HG03280 (cell line): ENCODE measurements around the gene CHN2.
"Not testable (repeated sequence)": the region's sequence is repeated elsewhere in the genome, so short reads cannot be mapped to it uniquely, and the experiment has no call there.

Experiments
- ATAC-seq: cut with Tn5 transposase; IDR thresholded peaks from one replicate; pipeline ENCODE4 v1.9.1; 2021; ENCODE audit warnings: mild to moderate bottlenecking, moderate library complexity; ENCODE audit not compliant: unreplicated experiment

Gene CHN2

DNA sequence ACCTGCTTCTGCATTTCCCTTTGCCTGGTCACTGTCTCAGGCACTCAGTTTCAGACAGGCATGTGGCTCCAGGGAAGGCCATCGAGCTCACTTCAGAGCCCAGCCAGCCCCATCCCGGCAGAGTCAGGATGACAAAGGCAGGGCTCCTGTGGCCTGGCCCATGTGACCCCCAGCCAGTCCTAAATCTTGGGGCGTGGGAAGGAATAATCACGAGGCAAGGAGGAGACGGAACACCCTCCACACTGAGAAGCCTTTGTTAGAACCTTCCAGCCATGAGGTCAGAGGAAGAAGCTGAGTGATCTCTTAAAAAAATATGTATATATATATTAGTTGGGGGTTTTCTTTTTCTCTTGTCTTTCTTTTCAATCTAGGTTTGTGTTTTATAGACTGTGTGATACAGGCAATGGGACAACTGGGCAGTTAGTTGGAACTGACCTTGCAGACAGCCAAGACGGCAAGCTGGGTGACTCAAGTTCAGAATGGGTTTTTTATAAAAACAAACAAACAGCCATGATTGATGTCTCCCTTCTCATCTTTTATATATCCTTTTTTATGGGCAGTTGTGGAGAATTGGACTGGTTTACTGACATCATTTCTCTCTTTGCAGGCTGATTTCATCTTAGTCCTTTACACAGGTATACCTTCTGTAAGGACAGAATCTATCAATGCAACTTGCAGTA, 60.8 kb downstream of the CHN2 start:
- ATAC-seq, result no peak

DNA sequence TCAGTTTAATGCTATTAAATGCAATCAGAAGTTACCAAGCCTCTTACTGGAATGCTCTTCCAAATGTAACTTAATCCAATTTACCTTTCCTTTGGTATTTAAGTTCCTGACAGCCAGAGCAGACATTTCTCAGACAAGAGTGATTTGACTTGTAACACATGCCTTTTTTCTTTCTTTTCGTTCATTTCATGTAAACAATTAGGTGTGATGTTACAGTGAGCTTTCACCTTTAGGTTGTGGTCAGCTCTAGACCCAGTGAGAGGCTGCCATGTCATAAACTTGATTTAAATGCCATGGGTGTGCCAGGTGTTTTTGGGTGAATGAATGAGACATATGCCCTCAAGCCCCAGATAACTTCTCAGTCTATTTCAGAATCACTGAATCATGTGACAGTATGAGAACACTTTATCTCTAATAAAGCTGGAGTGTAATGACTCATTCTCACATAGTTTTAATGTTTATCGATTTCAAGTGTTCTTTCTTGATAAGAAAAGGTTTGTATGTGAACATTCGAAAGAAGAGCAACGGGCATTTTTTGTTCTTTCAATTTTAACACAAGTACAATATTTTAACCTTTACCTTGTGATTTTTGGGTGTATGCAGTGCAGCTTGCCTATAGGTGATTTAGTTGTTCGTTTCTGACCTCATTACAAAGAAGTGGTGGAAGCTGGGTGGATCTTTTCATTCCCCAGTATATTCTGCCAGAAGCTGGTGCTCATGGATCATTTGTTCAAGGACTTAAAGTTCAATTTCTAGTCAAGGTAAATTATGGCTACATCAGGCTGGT, 61.5 kb downstream of the CHN2 start:
- no peak for ATAC-seq

DNA sequence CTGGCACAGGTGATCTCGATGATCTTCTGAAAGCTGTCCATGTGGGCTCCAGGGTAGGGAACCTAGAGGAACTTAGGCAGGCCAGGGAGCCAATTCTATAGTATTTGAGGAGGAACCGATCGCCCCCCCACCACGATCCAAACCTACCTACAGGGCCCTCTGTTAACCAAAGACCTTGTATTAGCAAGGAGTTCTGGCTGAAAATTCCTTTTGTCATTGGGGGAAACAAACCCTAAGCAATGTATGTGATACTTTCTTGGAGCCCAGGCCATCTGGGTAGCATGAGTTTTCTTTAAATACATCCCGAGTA, 62.1 kb downstream of the CHN2 start:
- no peak for ATAC-seq

DNA sequence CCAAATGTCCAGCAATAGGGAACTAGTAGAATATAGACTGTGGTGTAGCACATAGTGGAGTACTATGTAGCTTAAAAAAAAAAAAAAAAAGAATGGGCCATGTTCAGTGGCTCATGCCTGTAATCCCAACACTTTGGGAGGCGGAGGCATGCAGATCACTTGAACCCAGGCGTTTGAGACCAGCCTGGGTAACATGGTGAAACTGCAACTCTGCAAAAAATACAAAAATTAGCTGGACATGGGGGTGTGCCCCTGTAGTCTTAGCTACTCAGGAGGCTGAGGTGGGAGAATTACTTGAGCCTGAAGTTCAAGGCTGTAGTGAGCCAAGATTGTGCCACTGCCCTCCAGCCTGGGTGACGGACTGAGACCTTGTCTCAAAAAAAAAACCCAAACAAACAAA, 64.4 kb downstream of the CHN2 start:
- ATAC-seq, result no peak

DNA sequence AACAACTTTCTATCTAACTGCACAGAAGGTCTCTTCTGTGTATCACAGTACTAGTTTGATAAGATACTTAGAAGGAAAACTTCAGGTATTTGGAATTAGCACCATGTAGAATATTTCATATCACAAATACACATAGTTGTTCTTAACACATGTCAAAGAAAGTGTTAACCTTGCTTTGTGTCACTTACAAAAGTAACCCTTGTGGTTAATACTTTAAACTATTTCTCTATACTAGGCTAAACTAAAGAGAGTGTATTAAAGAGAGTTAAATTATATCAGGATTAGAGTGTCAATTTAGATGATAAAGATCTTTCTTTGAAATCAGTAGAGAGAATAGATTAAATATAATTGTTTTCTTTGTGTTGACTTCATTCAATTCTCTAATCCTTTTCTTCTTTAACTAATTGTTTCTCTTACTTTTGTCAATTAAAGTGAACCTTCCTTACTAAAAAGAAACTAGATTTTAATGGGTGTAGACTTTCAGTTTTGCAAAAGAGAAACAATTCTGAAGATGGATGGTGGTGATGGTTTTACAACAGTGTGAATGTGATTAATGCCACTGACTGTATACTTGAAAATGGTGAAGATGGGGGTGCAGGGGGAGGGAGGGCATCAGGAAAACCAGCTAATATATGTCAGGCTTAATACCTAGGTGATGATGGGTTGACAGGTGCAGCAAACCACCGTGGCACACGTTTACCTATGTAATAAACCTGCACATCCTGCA, 67.8 kb downstream of the CHN2 start:
- ATAC-seq, result no peak

DNA sequence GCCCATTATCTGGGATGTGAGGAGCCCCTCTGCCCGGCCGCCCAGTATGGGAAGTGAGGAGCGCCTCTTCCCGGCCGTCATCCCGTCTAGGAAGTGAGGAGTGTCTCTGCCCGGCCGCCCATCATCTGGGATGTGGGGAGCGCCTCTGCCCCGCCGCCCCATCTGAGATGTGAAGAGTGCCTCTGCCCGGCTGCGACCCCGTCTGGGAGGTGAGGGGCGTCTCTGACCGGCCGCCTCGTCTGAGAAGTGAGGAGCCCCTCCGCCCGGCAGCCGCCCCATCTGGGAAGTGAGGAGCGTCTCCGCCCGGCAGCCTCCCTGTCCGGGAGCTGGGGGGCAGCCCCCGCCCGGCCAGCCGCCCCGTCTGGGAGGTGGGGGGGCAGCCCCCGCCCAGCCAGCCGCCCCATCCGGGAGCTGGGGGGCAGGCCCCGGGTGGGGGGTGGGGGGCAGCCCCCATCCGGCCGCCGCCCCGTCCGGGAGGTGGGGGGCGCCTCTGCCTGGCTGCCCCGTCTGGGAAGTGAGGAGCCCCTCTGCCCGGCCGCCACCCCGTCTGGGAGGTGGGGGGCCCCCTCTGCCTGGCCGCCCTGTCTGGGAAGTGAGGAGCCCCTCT, 69.1 kb downstream of the CHN2 start:
- not testable (repeated sequence) for ATAC-seq

DNA sequence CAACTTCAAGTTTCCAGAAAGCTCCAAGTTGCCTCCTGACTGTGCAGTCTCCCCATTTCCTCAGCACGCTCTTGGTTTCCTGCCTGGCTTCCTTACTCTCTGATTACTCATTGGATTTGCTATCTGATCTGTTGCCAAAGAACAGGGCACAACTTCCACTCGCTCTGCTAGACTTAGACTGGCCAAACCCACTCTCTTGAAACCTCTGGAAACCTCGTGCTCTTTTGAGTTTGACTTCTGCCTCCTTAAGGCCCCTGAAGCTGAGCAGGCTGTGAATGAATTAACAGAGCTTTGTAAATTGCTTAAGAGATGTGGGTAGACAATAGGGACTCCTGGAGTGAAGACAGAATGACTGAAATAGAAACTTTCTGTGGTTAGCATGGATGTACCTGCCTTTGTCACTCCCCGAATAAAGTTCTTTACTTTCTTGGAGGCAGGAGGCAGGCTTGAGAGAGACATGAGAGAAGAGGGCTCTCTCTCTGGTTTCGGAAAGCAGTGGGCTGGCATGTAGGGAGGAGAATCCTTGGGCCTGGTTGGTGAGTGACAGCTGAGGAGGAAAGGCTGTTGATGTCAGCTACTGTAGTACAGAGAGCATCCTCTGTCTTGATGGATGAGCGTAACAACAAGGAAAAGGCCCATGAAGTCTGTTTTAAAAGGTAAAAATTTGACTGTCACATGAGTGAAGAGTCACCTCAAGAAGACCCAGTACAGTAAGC, 70.8 kb downstream of the CHN2 start:
- ATAC-seq, result no peak

DNA sequence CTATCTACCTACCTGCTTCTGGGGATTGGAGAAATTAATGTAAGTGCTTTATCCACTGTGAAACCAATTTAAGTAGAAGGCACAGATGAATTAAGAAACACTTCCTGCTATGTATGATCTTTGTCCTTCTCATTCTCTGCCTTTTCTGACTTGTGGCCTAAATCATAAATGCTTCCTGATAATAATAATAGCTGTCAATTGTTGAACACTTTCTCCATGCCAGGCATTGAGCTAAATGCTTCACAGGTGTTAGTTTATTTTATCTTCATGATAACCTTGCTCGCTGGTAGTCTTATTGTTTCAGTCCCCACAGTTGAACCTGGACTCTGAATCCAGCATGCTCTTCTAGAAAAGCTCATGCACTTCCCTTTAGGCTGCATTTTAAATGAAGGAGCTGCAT, 75.4 kb downstream of the CHN2 start:
- no peak for ATAC-seq

DNA sequence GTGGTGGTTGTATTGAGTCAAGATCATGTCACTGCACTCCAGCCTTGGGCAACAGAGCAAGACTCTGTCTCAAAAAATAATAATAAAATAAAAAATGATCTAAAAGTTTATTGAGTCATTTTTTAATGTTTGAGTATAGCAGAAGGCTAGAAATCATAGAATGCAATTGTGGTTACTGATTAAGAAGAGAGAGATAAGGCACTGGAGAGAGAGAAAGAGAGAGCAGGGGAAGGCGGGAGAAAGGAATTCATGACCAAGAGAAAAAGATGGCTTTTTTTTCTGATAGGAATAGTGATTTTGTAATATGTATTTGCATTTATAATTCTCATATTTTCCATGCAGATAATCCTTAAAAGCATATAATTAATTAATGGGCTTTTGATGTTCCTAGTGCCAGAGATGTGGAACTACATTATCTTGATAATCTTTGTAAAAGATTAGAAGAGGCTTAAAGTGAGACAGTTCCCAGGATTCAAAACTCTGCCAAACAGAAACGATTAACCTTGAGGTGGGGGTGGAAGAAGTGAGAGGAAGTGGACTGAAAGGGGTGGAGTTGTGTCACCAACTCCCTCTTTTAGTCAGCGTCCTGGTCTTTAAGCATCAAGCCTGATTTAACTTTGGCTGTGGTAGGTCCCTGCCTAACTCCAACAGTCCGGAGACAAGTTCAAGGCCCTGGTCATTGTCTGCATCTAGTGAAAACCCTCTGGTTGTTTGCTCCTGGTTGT, 76.2 kb downstream of the CHN2 start:
- ATAC-seq, result no peak

DNA sequence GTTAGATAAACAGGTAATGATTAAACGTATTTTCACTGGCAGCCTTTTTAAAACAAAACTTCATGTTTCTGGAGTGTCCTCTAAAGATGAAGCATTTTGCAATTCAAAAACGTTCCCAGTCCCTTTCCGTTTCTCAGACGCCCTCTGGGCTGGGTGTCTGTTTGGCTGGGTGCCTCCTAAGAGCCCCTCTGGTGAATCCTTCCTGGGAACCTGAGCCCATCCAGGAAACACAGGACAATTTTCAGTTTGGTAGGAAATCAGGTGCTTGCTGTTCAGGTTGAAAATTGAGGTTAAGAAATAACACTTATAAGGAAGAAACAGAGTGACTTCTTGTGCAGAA, 76.7 kb downstream of the CHN2 start:
- no peak for ATAC-seq

DNA sequence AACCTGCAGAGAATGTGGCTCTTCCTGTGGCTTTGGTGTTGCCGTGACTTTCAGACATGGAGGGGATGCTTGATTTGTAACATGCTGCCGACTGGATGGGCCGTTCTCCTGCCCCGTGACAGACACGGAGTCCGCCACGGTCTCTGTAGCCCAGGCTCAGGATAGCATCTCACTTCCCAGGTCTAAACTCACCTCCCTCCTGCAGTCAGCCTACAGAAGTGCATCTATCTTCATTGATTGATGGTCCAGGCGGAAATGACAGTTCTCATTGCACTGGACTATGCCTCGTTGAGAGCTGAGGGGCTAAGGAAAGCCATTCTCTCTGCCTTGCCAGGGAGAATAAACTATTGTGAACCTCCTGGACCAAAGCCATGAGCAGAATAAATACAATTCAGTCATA, 77.5 kb downstream of the CHN2 start:
- no peak for ATAC-seq

DNA sequence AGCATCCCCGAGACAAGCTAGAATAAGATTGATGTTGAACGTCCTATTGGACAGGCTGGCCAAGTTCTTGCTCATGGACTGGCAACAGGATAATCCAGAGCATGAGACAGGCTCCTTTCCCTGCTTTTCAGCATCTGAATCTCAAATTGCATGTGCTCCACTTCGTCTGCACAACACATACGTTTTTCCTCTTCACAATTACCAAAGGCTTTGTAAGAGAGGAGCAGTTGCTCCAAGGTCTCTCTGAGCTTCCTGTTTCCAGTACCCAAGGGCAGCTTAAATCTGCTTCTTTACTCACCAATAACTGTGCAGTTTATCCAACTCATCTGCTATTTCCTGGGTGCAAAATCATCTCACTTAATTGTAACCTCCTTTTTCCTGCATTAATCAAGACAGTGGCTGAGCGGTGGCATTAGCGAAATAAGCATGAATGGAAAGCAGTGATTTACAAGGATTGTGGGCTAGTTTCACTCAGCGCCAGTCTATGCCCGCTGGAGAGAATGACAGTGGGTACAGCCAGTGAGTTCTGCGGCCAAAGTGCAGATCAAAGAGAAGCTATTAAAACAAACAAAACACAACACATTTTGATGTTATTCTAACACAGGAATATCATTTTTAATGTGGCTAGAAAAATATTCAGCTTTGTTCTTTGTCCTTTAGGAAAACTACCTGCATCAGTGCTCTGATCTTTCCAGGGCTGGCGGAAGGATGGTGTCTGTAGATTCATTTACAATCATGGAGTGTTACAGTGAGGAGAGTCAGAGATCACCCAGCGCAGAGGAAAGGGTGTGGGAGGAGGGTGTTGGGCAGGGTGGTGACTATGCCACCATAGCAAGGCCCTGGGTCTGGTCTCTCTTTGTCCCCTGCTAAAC, 79.8 kb downstream of the CHN2 start:
- no peak for ATAC-seq

DNA sequence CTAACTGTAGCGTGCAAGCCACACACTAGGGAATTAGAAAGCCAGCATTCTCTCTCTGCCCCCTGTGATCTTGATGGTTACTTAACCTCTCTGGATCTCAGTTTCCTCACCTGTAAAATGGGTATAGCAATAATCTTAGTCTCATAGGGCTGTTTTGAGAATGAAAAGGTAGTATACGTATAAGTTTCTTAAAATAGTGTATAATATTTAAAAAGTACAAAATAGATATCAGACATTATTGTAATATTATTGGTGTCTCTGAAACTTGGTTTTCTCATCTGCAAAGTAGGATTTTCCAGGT, 80.4 kb downstream of the CHN2 start:
- no peak for ATAC-seq

DNA sequence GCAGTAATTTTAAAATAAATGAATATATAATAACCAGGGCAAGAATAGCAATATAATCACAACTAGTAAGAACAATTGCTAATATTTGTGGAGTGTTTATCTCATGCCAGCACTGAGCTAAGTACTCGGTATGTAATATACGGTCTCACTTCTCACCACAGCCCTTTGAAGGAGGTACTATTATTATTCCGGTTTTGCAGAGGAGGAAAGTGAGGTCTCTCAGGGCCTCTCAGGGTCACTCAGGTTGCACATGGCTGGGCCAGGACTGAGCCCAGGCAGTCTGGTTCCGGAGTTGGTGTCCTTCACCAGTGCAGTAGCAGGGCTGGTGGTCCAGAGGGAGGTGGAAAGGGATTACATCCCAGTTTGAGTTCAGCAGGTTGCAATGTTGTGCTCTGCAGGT, 80.9 kb downstream of the CHN2 start:
- ATAC-seq, result no peak

DNA sequence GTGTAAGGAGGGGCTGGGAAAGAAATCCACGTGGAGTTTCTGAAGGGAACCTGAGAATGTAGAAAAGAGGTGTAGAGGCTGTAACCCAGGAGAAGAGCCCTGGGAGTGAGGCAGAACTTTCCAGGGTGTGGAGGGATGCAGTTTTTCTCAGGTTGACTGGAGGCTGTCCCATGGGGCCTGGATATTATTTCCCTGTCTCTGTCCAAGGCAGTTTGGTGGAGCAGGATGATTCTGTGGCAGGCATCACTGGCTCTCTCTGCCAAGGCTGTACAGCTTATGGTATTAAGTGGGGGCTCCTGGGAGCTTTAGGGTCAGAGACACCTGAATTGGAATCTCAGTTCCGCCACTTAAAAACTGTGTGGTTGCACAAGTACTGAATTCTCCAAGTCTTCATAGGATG, 81.6 kb downstream of the CHN2 start:
- ATAC-seq, result no peak

DNA sequence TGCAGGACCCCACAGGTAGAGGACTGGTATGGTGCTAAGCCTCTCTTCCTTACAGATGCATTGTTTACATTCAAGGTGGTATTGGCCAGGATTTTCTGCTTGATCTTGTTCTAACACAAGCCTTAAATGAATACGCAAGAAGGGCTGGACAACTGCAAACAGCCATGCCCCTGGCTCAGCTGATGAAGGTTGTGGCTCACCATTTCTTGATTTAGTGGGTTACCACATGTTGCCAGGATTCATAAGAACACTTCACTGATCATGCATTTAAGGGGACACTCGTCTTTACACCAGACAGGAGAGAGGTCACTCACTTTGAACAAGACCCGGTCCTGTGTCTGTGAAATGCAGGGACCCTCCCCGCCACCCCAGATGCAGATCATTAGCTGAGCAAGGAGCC, 82.2 kb downstream of the CHN2 start:
- no peak for ATAC-seq

DNA sequence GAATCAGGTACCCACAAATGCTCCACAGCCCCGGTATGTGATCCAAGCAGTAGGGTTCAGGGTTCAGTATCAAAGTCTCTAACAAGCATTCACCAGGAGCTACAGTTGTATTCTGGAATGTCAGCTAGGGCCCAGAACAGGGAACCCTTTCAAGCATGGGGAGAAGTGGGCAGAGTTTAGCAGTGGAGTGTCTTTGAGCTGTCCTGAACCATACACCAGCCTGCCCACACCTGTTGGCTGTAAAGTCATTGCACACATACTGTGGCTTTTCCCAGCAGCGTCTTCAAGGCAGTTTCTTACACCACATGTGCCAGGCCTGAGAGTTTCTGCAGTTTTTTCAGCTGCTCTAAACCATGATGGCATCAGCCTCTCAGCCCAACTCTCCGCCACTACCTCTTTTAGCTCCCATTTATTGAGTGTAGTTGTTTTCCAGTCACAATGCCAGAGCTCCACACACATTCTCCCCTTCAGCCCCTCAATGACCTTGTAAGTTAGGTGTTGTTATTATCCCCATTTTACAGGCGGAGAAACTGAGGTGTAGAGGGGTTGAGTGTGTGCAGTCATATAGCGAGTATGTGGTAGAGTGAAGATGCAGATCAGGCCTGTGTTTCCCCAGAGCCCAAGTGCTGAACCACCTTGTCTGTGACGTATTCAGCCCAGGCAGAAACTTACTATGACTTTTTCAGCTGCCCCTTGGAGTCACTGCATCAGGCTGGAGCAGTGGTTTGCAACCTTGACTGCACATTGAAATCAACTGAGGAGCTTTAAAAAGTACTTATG, 83.1 kb downstream of the CHN2 start:
- no peak for ATAC-seq

DNA sequence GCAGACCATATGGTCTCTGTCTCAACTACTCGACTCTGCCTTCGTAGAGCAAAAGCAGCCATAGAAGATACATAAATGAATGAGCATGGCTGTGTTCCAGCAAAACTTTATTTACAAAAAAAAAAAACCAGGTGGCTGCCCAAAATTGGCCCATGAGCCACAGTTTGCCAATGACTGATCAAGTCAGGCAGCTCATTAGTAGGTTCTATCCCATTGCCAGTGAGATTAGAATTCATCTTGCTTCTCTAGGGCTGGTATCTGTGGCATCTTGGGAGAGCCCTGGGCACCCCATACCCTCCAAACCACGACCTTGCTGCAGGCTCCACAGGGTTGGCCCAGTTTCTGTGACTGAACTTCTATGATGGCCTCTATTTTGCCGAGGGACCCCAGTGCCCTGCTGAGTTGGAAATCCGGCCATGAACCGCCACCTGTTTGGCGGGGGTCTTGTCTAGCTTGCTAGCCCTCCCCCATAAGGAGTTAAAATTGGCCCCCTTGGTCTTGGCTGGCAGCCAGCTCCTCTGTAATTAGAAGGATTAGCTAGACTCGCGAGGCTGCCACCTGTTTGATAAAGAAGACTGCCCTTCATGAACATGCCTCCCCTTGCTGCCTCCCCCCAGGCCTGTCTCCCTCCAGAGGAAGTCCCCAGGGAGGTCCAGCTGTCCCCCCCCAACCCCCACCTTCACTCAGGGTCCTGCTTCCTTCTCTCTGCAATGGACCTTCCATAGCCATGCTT, 83.9 kb downstream of the CHN2 start:
- no peak for ATAC-seq
